Measurements from ENCODE around the gene DLL3.

DLL3 gene

GRCh38 chr19:39555883-39556282 lies 57.1 kb downstream of the DLL3 start:
- no peak for DNase-seq (ENCODE audit: low spot score)

Data from LoVo (cell line).